HepG2 (cell line): ENCODE data around the gene SSX2IP. TPM values are rescaled to one million over a fixed set of nuclear protein-coding genes. Genes with fewer than 3 reads are reported as not detected.

Source experiments
- CREB1 ChIP-seq, 2 experiments: fragments of 450-650 bp in 1 of 2; IDR thresholded peaks; 2 replicates each; pipeline ENCODE4 v1.6.1; 2016 to 2017; ENCODE audit warnings: control low read depth in 1 of 2, mild to moderate bottlenecking in 1 of 2, missing compliant biosample characterization in 1 of 2, missing genetic modification characterization in 1 of 2
- CREBL2 ChIP-seq: sonication (generic); formaldehyde crosslinking; IDR thresholded peaks from 2 replicates; pipeline ENCODE4 v1.8.1; 2023; ENCODE audit warnings: missing genetic modification reagents, mild to moderate bottlenecking, borderline replicate concordance
- GABPA ChIP-seq, 2 experiments: IDR thresholded peaks; 2 replicates each; pipeline ENCODE4 v1.6.1; 2011 to 2016; ENCODE audit warnings: low read depth in 2 of 2, low read length in 1 of 2, missing biosample characterization in 1 of 2, missing genetic modification characterization in 1 of 2
- GATA4 ChIP-seq: sonication (generic); IDR thresholded peaks from 2 replicates; pipeline ENCODE4 v1.6.1; 2016; ENCODE audit warnings: antibody characterized with exemption, low read depth, borderline replicate concordance
- KLF6 ChIP-seq: IDR thresholded peaks from 2 replicates; pipeline ENCODE4 v1.8.0; 2016; ENCODE audit warnings: missing biosample characterization, missing genetic modification reagents
- MXD1 ChIP-seq: sonication (generic); formaldehyde crosslinking; IDR thresholded peaks from 2 replicates; pipeline ENCODE4 v1.4.0; 2020; ENCODE audit warnings: mild to moderate bottlenecking, missing genetic modification reagents
- PHF20 ChIP-seq: sonication (generic); formaldehyde crosslinking; IDR thresholded peaks from 2 replicates; pipeline ENCODE4 v1.5.0; 2020; ENCODE audit warnings: mild to moderate bottlenecking, missing genetic modification reagents
- PPARG ChIP-seq: conservative IDR thresholded peaks from 2 replicates; pipeline ENCODE4 v1.6.1; 2016; ENCODE audit warnings: missing biosample characterization, missing genetic modification reagents
- PTBP1 ChIP-seq: fragments of 200-400 bp; formaldehyde crosslinking; IDR thresholded peaks from 2 replicates; pipeline ENCODE4 v1.6.1; 2018; ENCODE audit warnings: low read length, low read depth; ENCODE audit not compliant: poor library complexity, severe bottlenecking
- SIX4 ChIP-seq: sonication (generic); formaldehyde crosslinking; IDR thresholded peaks from 2 replicates; pipeline ENCODE4 v1.4.0; 2020; ENCODE audit warnings: missing genetic modification reagents
- TCF7L2 ChIP-seq: IDR thresholded peaks from 2 replicates; pipeline ENCODE4 v1.6.1; 2011; ENCODE audit warnings: mild to moderate bottlenecking, low read depth, low read length, moderate library complexity
- USF2 ChIP-seq, 2 experiments: sonication (generic) in 1 of 2; formaldehyde crosslinking in 1 of 2; IDR thresholded peaks; 2 replicates each; pipeline versions ENCODE4 v1.5.1 to v1.6.1; 2011 to 2020; ENCODE audit warnings: borderline replicate concordance in 1 of 2, low read depth in 1 of 2, low read length in 1 of 2, mild to moderate bottlenecking in 1 of 2, missing genetic modification reagents in 1 of 2, moderate library complexity in 1 of 2
- ZHX2 ChIP-seq, 2 experiments: sonication (generic) in 1 of 2; formaldehyde crosslinking in 1 of 2; IDR thresholded peaks; 2 replicates each; pipeline versions ENCODE4 v1.6.1 to v1.9.0; 2014 to 2022; ENCODE audit warnings: antibody characterized with exemption in 1 of 2, borderline replicate concordance in 1 of 2, inconsistent platforms in 1 of 2, low read depth in 1 of 2, missing genetic modification reagents in 1 of 2
- ZIK1 ChIP-seq: sonication (generic); formaldehyde crosslinking; IDR thresholded peaks from 2 replicates; pipeline ENCODE4 v1.5.0; 2020; ENCODE audit warnings: mild to moderate bottlenecking, low read depth, missing genetic modification reagents, borderline replicate concordance
- ZNF136 ChIP-seq: sonication (generic); formaldehyde crosslinking; IDR thresholded peaks from 2 replicates; pipeline ENCODE4 v1.8.1; 2022; ENCODE audit warnings: low read depth, mild to moderate bottlenecking, moderate library complexity, missing genetic modification reagents
- ZNF207 ChIP-seq: fragments of 450-650 bp; IDR thresholded peaks from 2 replicates; pipeline ENCODE4 v1.6.1; 2016; ENCODE audit warnings: antibody characterized with exemption, borderline replicate concordance
- ZNF33A ChIP-seq: sonication (generic); formaldehyde crosslinking; IDR thresholded peaks from 2 replicates; pipeline ENCODE4 v1.5.1; 2020; ENCODE audit warnings: missing genetic modification reagents, mild to moderate bottlenecking, moderate library complexity, borderline replicate concordance
- ZSCAN29 ChIP-seq: sonication (generic); formaldehyde crosslinking; conservative IDR thresholded peaks from 2 replicates; pipeline ENCODE4 v1.4.0; 2020; ENCODE audit warnings: mild to moderate bottlenecking, missing genetic modification reagents
- polyA plus RNA-seq, 8 experiments: library from polyadenylated mRNA; depleted of rRNA in 3 of 8; stranded (reverse) in 7 of 8; unstranded in 1 of 8; fragments of >200 nt; fragmentation: Illumina TruSeq in 4 of 8; extraction: Trizol in 4 of 8; gene quantifications; 2 replicates each; pipeline versions ENCODE4 v1.2.1 to v1.2.3, GENCODE V29; 2011 to 2016; ENCODE audit warnings: low read depth in 4 of 8, missing spikeins in 1 of 8, mixed read lengths in 1 of 8; ENCODE audit not compliant: insufficient read depth in 1 of 8
- total RNA-seq, 5 experiments: library from RNA; depleted of rRNA; stranded (reverse); fragments of >200 nt; fragmentation: Illumina TruSeq; extraction: Trizol; gene quantifications; 2 replicates each; pipeline ENCODE4 v1.2.3, GENCODE V29; 2016; ENCODE audit warnings: low read depth in 1 of 5

SSX2IP gene
- total and polyA plus RNA-seq, 2 of the 13 experiments (the other 11 are each of a cell fraction or from before 2014, with no cell fraction given) = 2.7 to 23.7 TPM

GRCh38 chr1:84620720-84621313 is 69.4 kb downstream of the SSX2IP start (continued):
- TF ChIP-seq ZHX2 (IDR thresholded peaks at IDR 0.05; ENCODE audit: low read depth) (no peak), ZHX2 (CRISPR knock-in tag; IDR thresholded peaks at IDR 0.05; ENCODE audit: borderline replicate concordance) (no peak), ZNF207 (no peak), SIX4 (CRISPR knock-in tag) (no peak), PHF20 (no peak), CREB1 (IDR thresholded peaks at IDR 0.05) (no peak), CREB1 (CRISPR knock-in tag; IDR thresholded peaks at IDR 0.05) (no peak), GATA4 (no peak), CREBL2 (CRISPR knock-in tag) (no peak), GABPA (IDR thresholded peaks at IDR 0.05; ENCODE audit: low read depth, low read length) (no peak), GABPA (CRISPR knock-in tag; IDR thresholded peaks at IDR 0.05; ENCODE audit: low read depth) (no peak), TCF7L2 (no peak), ZSCAN29 (no peak), ZNF136 (CRISPR knock-in tag) (no peak), PTBP1 (no peak), ZNF33A (no peak), USF2 (IDR thresholded peaks at IDR 0.05; ENCODE audit: low read depth, low read length) (no peak), USF2 (CRISPR knock-in tag; IDR thresholded peaks at IDR 0.05; ENCODE audit: borderline replicate concordance) (no peak), ZIK1 (CRISPR knock-in tag) (no peak), MXD1 (peak; percentile 49; the same call in 1 of the 2 replicates), KLF6 (CRISPR knock-in tag) (no peak), PPARG (no peak)
